OCI-LY7 (cell line): ENCODE results near the gene CALR3. TPM values are rescaled to one million over a fixed set of nuclear protein-coding genes. Genes with fewer than 3 reads are reported as not detected.
"Not testable (repeated sequence)": the region's sequence is repeated elsewhere in the genome, so short reads cannot be mapped to it uniquely, and the experiment has no call there.

Source experiments
- Bru-seq: library from RNA; stranded (reverse); fragments of 400-500 nt; gene quantifications from one replicate; lab custom pipeline; 2021; lab: Mats Ljungman, UMichigan
- BruChase-seq, 2 experiments: library from RNA; stranded (reverse); fragments of 400-500 nt; gene quantifications; one replicate each; lab custom pipeline; 2021; lab: Mats Ljungman, UMichigan
- BruUV-seq: library from RNA; stranded (reverse); fragments of 400-500 nt; replicated peaks from 2 replicates; lab custom pipeline; 2021; lab: Mats Ljungman, UMichigan
- CTCF ChIA-PET: fragments of 300-600 bp; sonication (Branson Sonifier 250); formaldehyde crosslinking; loops from one replicate; lab custom pipeline; 2022; ENCODE audit warnings: antibody characterized with exemption; ENCODE audit not compliant: unreplicated experiment; lab: Charles Lee
- POLR2A ChIA-PET: fragments of 300-600 bp; sonication (Branson Sonifier 250); formaldehyde crosslinking; loops from one replicate; lab custom pipeline; 2022; ENCODE audit warnings: antibody characterized with exemption; lab: Charles Lee
- DNase-seq: peaks from one replicate; pipeline ENCODE4 v3.0.0-alpha.2; 2015; ENCODE audit warnings: low spot score
- H2AFZ ChIP-seq: fragments of 200-600 bp; sonication (generic), shearing (Covaris generic); 2 replicates; pipeline ENCODE4 v1.6.1; 2014; ENCODE audit warnings: mild to moderate bottlenecking, antibody characterized with exemption, low read length, moderate library complexity
- H3K27ac ChIP-seq: fragments of 200-600 bp; sonication (generic); 2 replicates; pipeline ENCODE4 v1.5.1; 2014; ENCODE audit warnings: mixed run types, low read depth, mild to moderate bottlenecking, moderate library complexity, low read length, inconsistent platforms; ENCODE audit not compliant: poor library complexity, severe bottlenecking
- H3K36me3 ChIP-seq: fragments of 200-600 bp; sonication (generic); 2 replicates; pipeline ENCODE4 v1.6.1; 2014; ENCODE audit warnings: mild to moderate bottlenecking, antibody characterized with exemption, low read length, moderate library complexity, mixed read lengths; ENCODE audit not compliant: insufficient read depth
- H3K4me1 ChIP-seq: fragments of 200-600 bp; sonication (generic); 2 replicates; pipeline ENCODE4 v1.5.1; 2014; ENCODE audit warnings: mild to moderate bottlenecking, low read length; ENCODE audit not compliant: insufficient read depth, poor library complexity, severe bottlenecking
- H3K4me2 ChIP-seq: fragments of 200-600 bp; sonication (generic); 2 replicates; pipeline ENCODE4 v1.6.1; 2014; ENCODE audit warnings: mild to moderate bottlenecking, low read length
- H3K4me3 ChIP-seq: fragments of 200-600 bp; sonication (generic); 2 replicates; pipeline ENCODE4 v1.5.1; 2014; ENCODE audit warnings: mild to moderate bottlenecking, low read depth, low read length; ENCODE audit not compliant: poor library complexity, severe bottlenecking
- H3K79me2 ChIP-seq: fragments of 200-600 bp; sonication (generic); 2 replicates; pipeline ENCODE4 v1.6.1; 2016; ENCODE audit warnings: low read depth, mild to moderate bottlenecking, low read length, moderate library complexity, mixed read lengths; ENCODE audit not compliant: insufficient read depth
- H3K9me2 ChIP-seq: fragments of 200-600 bp; sonication (generic); 2 replicates; pipeline ENCODE4 v1.6.1; 2016; ENCODE audit warnings: mild to moderate bottlenecking, low read length, mixed read lengths; ENCODE audit not compliant: insufficient read depth
- H3K9me3 ChIP-seq: fragments of 200-600 bp; sonication (generic); 2 replicates; pipeline ENCODE4 v1.6.1; 2014; ENCODE audit warnings: mild to moderate bottlenecking, mixed run types, low read length, mixed read lengths
- H4K20me1 ChIP-seq: fragments of 200-600 bp; sonication (generic); 2 replicates; pipeline ENCODE4 v1.6.1; 2014; ENCODE audit warnings: mild to moderate bottlenecking, antibody characterized with exemption, low read length, moderate library complexity, mixed read lengths; ENCODE audit not compliant: insufficient read depth
- CTCF ChIP-seq: fragments of 200-600 bp; sonication (generic); conservative IDR thresholded peaks from 2 replicates; pipeline ENCODE4 v1.5.1; 2014; ENCODE audit warnings: mild to moderate bottlenecking, antibody characterized with exemption, low read length, moderate library complexity, mixed read lengths
- EZH2phosphoT487 ChIP-seq: fragments of 200-600 bp; sonication (generic); IDR thresholded peaks from 2 replicates; pipeline ENCODE4 v1.6.1; 2018; ENCODE audit warnings: low read depth, borderline replicate concordance, mild to moderate bottlenecking, mixed run types, antibody characterized with exemption, low read length, moderate library complexity, mixed read lengths
- intact Hi-C: fragments of 100-400 bp; cut with micrococcal nuclease; formaldehyde crosslinking; loops from one replicate; pipeline ENCODE4 v1.10.0; 2022; ENCODE audit not compliant: unreplicated experiment
- long read RNA-seq: library from polyadenylated mRNA; stranded (forward); transcript quantifications from one replicate; pipeline ENCODE4 v2.0.0, GENCODE V29; 2022
- total RNA-seq, 2 experiments: library from RNA; depleted of rRNA in 1 of 2; stranded (reverse); fragments of >200 nt in 1 of 2; shearing (Covaris generic) in 1 of 2; gene quantifications; 2 replicates each; pipeline ENCODE4 v1.2.3, GENCODE V29; 2014 to 2022

Gene CALR3
- total RNA-seq (2014; rRNA removed; shearing (Covaris generic)): not detected in 2 replicates
- total RNA-seq (2022): not detected in 2 replicates
- percentile 38 among the genes with signal in this experiment for Bru-seq, nascent RNA
- percentile 29 among the genes with signal in this experiment for BruChase-seq, experiment 1, labeled RNA remaining after a 6-hour chase
- percentile 32 among the genes with signal in this experiment for BruChase-seq, experiment 2, labeled RNA remaining after a 2-hour chase
- long read RNA-seq, partial matches to known transcripts: 0 of 1 reads
- long read RNA-seq, other reads (novel, unspliced or antisense): 0 of 1 reads

- Histone ChIP-seq H3K27ac (no peak within 1 kb of the TSS), H3K4me3 (peak within 1 kb of the TSS; percentile 81), H3K4me1 (peaks cover 22% of the 10 kb centered on the region), H3K9me3 (no peaks in the 10 kb centered on the region), H3K36me3 (peaks cover 4% of the 10 kb centered on the region), H3K4me2 (peak within 1 kb of the TSS; percentile 94), H2AFZ (peak within 1 kb of the TSS; percentile 95), H3K9me2 (no peaks in the 10 kb centered on the region), H4K20me1 (no peaks in the 10 kb centered on the region), H3K79me2 (peaks cover 5% of the 10 kb centered on the region; the same call in 1 of the 2 replicates)
- CTCF ChIA-PET: no interaction called here
- POLR2A ChIA-PET: interaction anchor here (0.6 to 1.4 kb wide), 5 partner anchors 27 to 54 kb away, joined by 3 read pairs; no protein-coding TSS in a partner anchor
- intact Hi-C loops: loop anchor here (1.0 kb wide), 1 partner anchor 51 kb away; no protein-coding TSS in a partner anchor
- BruUV-seq: no TSS peak
- DNase-seq: peak; percentile 99
- no peak for TF ChIP-seq EZH2phosphoT487
- no peak for TF ChIP-seq CTCF
Observed at GRCh38 chr19:16495982-16496612, at the start of gene CALR3, which contains the start of gene C19orf44. TSS of gene CALR3 (minus strand) at chr19:16496167. CDS start at chr19:16496129, 38 bp downstream. TSS of gene C19orf44 (plus strand) at chr19:16496394. CDS start at chr19:16500793, 4,399 bp downstream.

GRCh38 chr19:16544473-16545231 lies 48.7 kb upstream of the CALR3 start:
- POLR2A ChIA-PET: interaction anchor here (1.0 to 2.1 kb wide), 2 partner anchors 40 to 101 kb away, joined by 3 to 4 read pairs; no protein-coding TSS in a partner anchor
- intact Hi-C loops: loop anchor here (5.0 kb wide), 1 partner anchor 43 kb away; no protein-coding TSS in a partner anchor

GRCh38 chr19:16543734-16544133 lies 47.8 kb upstream of the CALR3 start:
- Histone ChIP-seq H3K79me2 (peaks cover 66% of the 10 kb centered on the region), H3K27ac (peak overlapping the region; percentile 71), H3K4me2 (peak overlapping the region; percentile 95), H3K4me3 (peak overlapping the region; percentile 96), H4K20me1 (peaks cover 12% of the 10 kb centered on the region; the same call in 1 of the 2 replicates), H3K4me1 (peaks cover 33% of the 10 kb centered on the region), H3K36me3 (peaks cover 28% of the 10 kb centered on the region)
- intact Hi-C loops: loop anchor here (1.0 to 5.0 kb wide), 3 partner anchors 29 to 85 kb away; partner anchors contain the start of genes MED26 and SLC35E1
- DNase-seq, H2AFZ ChIP-seq, H3K9me3 ChIP-seq, H3K9me2 ChIP-seq, CTCF ChIA-PET, BruUV-seq: not testable (repeated sequence)
- POLR2A ChIA-PET: interaction anchor here (0.6 to 2.1 kb wide), 6 partner anchors 43 to 581 kb away, joined by 3 to 7 read pairs (median 4); no protein-coding TSS in a partner anchor

More at GRCh38 chr19:16544473-16545231, 48.7 kb upstream of the CALR3 start:
- Histone ChIP-seq H3K4me1 (peaks cover 33% of the 10 kb centered on the region), H3K4me3 (peak overlapping the region; percentile 34), H4K20me1 (peaks cover 12% of the 10 kb centered on the region; the same call in 1 of the 2 replicates), H2AFZ (no peak overlapping the region), H3K36me3 (peaks cover 20% of the 10 kb centered on the region), H3K9me3 (no peaks in the 10 kb centered on the region), H3K79me2 (peaks cover 57% of the 10 kb centered on the region), H3K4me2 (peak overlapping the region; percentile 61), H3K27ac (peak overlapping the region; percentile 57), H3K9me2 (no peaks in the 10 kb centered on the region)
- TF ChIP-seq CTCF (no peak), EZH2phosphoT487 (no peak)
- CTCF ChIA-PET: no interaction called here
- BruUV-seq: no TSS peak
- DNase-seq: peak; percentile 49
